H9 (cell line): ENCODE data around the gene AKR1C3. TPM values are rescaled to one million over a fixed set of nuclear protein-coding genes. Genes with fewer than 3 reads are reported as not detected.

Experiments used
- DNase-seq: peaks from one replicate; pipeline ENCODE4 v3.0.0-alpha.2; 2017
- H2AFZ ChIP-seq: one replicate; pipeline ENCODE4 v1.6.1; 2013; ENCODE audit warnings: mild to moderate bottlenecking, low read length, control low read depth, moderate library complexity
- H2AK5ac ChIP-seq: 2 replicates; pipeline ENCODE4 v1.6.1; 2013; ENCODE audit warnings: low read length, control low read depth, mixed read lengths; ENCODE audit not compliant: insufficient read length
- H2BK120ac ChIP-seq: one replicate; pipeline ENCODE4 v1.6.1; 2013; ENCODE audit warnings: low read depth, mild to moderate bottlenecking, low read length, control low read depth, inconsistent platforms; ENCODE audit not compliant: poor library complexity, severe bottlenecking
- H2BK12ac ChIP-seq: 2 replicates; pipeline ENCODE4 v1.6.1; 2013; ENCODE audit warnings: low read length, control low read depth, mixed read lengths, low read depth; ENCODE audit not compliant: insufficient read length
- H2BK15ac ChIP-seq: 2 replicates; pipeline ENCODE4 v1.6.1; 2013; ENCODE audit warnings: low read depth, low read length, control low read depth
- H2BK20ac ChIP-seq: one replicate; pipeline ENCODE4 v1.6.1; 2013; ENCODE audit warnings: low read depth, mild to moderate bottlenecking, low read length, control low read depth, inconsistent platforms; ENCODE audit not compliant: poor library complexity, severe bottlenecking
- H2BK5ac ChIP-seq: 2 replicates; pipeline ENCODE4 v1.6.1; 2013; ENCODE audit warnings: low read length, control low read depth, mixed read lengths; ENCODE audit not compliant: insufficient read length
- H3K14ac ChIP-seq: 2 replicates; pipeline ENCODE4 v1.6.1; 2013; ENCODE audit warnings: low read length, control low read depth; ENCODE audit not compliant: insufficient read depth
- H3K18ac ChIP-seq: 2 replicates; pipeline ENCODE4 v1.6.1; 2013; ENCODE audit warnings: low read depth, mild to moderate bottlenecking, mixed read lengths, low read length, control low read depth; ENCODE audit not compliant: insufficient read length
- H3K23ac ChIP-seq: 2 replicates; pipeline ENCODE4 v1.6.1; 2013; ENCODE audit warnings: low read length, control low read depth, mixed read lengths, low read depth; ENCODE audit not compliant: insufficient read length
- H3K23me2 ChIP-seq: 2 replicates; pipeline ENCODE4 v1.6.1; 2013; ENCODE audit warnings: low read depth, mild to moderate bottlenecking, mixed read lengths, low read length, control low read depth; ENCODE audit not compliant: insufficient read length, poor library complexity, severe bottlenecking
- H3K27ac ChIP-seq: 2 replicates; pipeline ENCODE4 v1.5.1; 2013; ENCODE audit warnings: low read length, control low read depth, mixed read lengths, low read depth; ENCODE audit not compliant: insufficient read length
- H3K27me3 ChIP-seq: 2 replicates; pipeline ENCODE4 v1.6.1; 2013; ENCODE audit warnings: low read length, control low read depth, inconsistent platforms; ENCODE audit not compliant: insufficient read depth
- H3K4ac ChIP-seq: 2 replicates; pipeline ENCODE4 v1.6.1; 2013; ENCODE audit warnings: low read depth, mild to moderate bottlenecking, control low read depth, inconsistent platforms, low read length, moderate library complexity
- H3K4me1 ChIP-seq: 2 replicates; pipeline ENCODE4 v1.6.1; 2013; ENCODE audit warnings: low read length, control low read depth, inconsistent platforms; ENCODE audit not compliant: insufficient read depth
- H3K4me2 ChIP-seq: 2 replicates; pipeline ENCODE4 v1.6.1; 2013; ENCODE audit warnings: low read length, control low read depth, mixed read lengths; ENCODE audit not compliant: insufficient read length, insufficient read depth
- H3K56ac ChIP-seq: 2 replicates; pipeline ENCODE4 v1.6.1; 2013; ENCODE audit warnings: low read depth, mild to moderate bottlenecking, mixed read lengths, low read length, control low read depth; ENCODE audit not compliant: insufficient read length
- H3K79me1 ChIP-seq: 2 replicates; pipeline ENCODE4 v1.6.1; 2013; ENCODE audit warnings: low read depth, mild to moderate bottlenecking, moderate library complexity, low read length, control low read depth, inconsistent platforms; ENCODE audit not compliant: insufficient read depth, poor library complexity, severe bottlenecking
- H3K79me2 ChIP-seq: 2 replicates; pipeline ENCODE4 v1.6.1; 2013; ENCODE audit warnings: low read length, control low read depth, inconsistent platforms; ENCODE audit not compliant: insufficient read depth
- H3K9ac ChIP-seq: 2 replicates; pipeline ENCODE4 v1.6.1; 2013; ENCODE audit warnings: low read length, control low read depth, mixed read lengths; ENCODE audit not compliant: insufficient read length; ENCODE audit errors: extremely low read depth
- H3K9me3 ChIP-seq: one replicate; pipeline ENCODE4 v1.6.1; 2013; ENCODE audit warnings: low read depth, low read length, inconsistent platforms; ENCODE audit not compliant: control insufficient read depth
- H3T11ph ChIP-seq: one replicate; pipeline ENCODE4 v1.6.1; 2013; ENCODE audit warnings: mild to moderate bottlenecking, low read length, control low read depth, inconsistent platforms
- H4K20me1 ChIP-seq: one replicate; pipeline ENCODE4 v1.6.1; 2013; ENCODE audit not compliant: control insufficient read depth, insufficient read length, insufficient read depth
- H4K5ac ChIP-seq: 2 replicates; pipeline ENCODE4 v1.6.1; 2013; ENCODE audit warnings: low read depth, mild to moderate bottlenecking, mixed read lengths, low read length, control low read depth; ENCODE audit not compliant: insufficient read length
- H4K8ac ChIP-seq: replicated peaks from 2 replicates; pipeline ENCODE4 v1.6.1; 2013; ENCODE audit warnings: low read length, control low read depth, mixed read lengths, low read depth; ENCODE audit not compliant: insufficient read length
- H4K91ac ChIP-seq: 2 replicates; pipeline ENCODE4 v1.6.1; 2013; ENCODE audit warnings: low read depth, mild to moderate bottlenecking, moderate library complexity, mixed read lengths, low read length, control low read depth; ENCODE audit not compliant: insufficient read length
- H3K27ac Mint-ChIP-seq, 3 experiments: 2 replicates in 2 of 3; 3 replicates in 1 of 3; pipeline ENCODE4 v1.8.0; 2020 to 2021; ENCODE audit warnings: mixed read lengths in 3 of 3, mild to moderate bottlenecking in 1 of 3, moderate library complexity in 1 of 3
- H3K27me3 Mint-ChIP-seq: 2 replicates; pipeline ENCODE4 v1.8.0; 2021; ENCODE audit warnings: low read depth, mild to moderate bottlenecking, moderate library complexity, mixed read lengths
- H3K36me3 Mint-ChIP-seq, 3 experiments: 2 replicates in 2 of 3; 3 replicates in 1 of 3; pipeline ENCODE4 v1.8.0; 2020 to 2021; ENCODE audit warnings: low read depth in 3 of 3, mixed read lengths in 3 of 3; ENCODE audit not compliant: insufficient read depth in 1 of 3
- H3K4me1 Mint-ChIP-seq, 2 experiments: 2 replicates each; pipeline ENCODE4 v1.8.0; 2020; ENCODE audit warnings: mixed read lengths in 2 of 2
- H3K4me3 Mint-ChIP-seq, 2 experiments: 2 replicates in 1 of 2; 3 replicates in 1 of 2; pipeline ENCODE4 v1.8.0; 2020 to 2021; ENCODE audit warnings: mild to moderate bottlenecking in 2 of 2, mixed read lengths in 2 of 2, moderate library complexity in 1 of 2
- H3K9me3 Mint-ChIP-seq, 2 experiments: 2 replicates in 1 of 2; 3 replicates in 1 of 2; pipeline ENCODE4 v1.8.0; 2020; ENCODE audit warnings: mild to moderate bottlenecking in 2 of 2, mixed read lengths in 2 of 2, moderate library complexity in 1 of 2
- CTCF ChIP-seq: fragments of 200-600 bp; sonication (generic); conservative IDR thresholded peaks from 3 replicates; pipeline ENCODE4 v1.8.0; 2021; ENCODE audit warnings: antibody characterized with exemption, mild to moderate bottlenecking
- WGBS: extraction: QIAGEN DNeasy Blood & Tissue Kit; methylation state at CpG from one replicate; pipeline ENCODE4 v1.1.7; 2013; ENCODE audit warnings: missing lambda C conversion rate, low lambda C conversion rate, mixed read lengths; ENCODE audit not compliant: insufficient read length; ENCODE audit errors: extremely low coverage; 5-methylcytosine and 5-hydroxymethylcytosine counted together
- total RNA-seq: library from RNA; stranded (reverse); gene quantifications from 2 replicates; pipeline ENCODE4 v1.2.1, GENCODE V29; 2021

The AKR1C3 gene
- total RNA-seq, 1 experiment from 2014 or later: 2.1 TPM

DNA sequence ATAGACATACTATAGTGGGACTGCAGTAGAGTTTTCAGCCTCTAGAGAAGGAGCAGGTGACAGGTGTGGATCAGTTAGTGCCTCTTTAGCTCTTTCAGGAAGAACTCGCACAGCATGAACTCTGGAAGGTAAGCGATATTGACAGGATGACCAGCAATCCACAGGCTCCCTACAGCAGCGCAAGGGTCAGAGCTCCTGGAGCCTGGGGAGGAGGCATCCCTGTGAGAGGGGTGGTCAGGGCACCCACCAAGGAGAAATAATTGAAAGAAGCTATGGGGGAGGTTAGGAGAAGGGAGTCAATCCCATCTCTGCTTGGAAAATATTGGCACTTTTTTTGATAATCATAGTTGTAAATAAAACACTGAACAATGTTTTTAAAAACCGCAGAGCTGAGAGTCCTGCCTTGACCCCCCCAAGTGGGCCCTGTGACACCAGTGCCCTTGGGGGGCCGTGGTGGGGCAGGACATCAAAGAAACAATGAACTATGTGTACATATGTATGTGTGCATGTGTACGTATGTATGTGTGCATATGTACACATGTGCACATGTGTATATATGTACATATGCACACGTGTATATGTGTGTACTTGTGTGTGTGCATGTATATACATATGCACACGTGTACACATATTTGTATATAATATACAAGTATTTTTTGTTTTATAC is 13.8 kb downstream of the AKR1C3 start:
- no CpG with 5 or more reads among the region's 8 CpGs for WGBS
- Histone ChIP-seq H3K4me2 (no peak overlapping the region), H3K27me3 (no peaks in the 10 kb centered on the region), H3K56ac (no peak overlapping the region), H2BK20ac (no peak overlapping the region), H2AFZ (no peak overlapping the region), H2BK15ac (no peak overlapping the region), H3K18ac (no peak overlapping the region), H3K4ac (no peak overlapping the region), H4K5ac (no peak overlapping the region), H3K27ac (no peak overlapping the region), H2AK5ac (no peak overlapping the region), H3K79me1 (no peaks in the 10 kb centered on the region), H3K14ac (no peak overlapping the region), H3T11ph (no peak overlapping the region), H4K8ac (no peak overlapping the region), H3K9ac (no peak overlapping the region), H3K4me1 (no peaks in the 10 kb centered on the region), H3K23me2 (no peaks in the 10 kb centered on the region), H2BK5ac (no peak overlapping the region), H2BK120ac (no peak overlapping the region), H3K23ac (no peak overlapping the region), H2BK12ac (no peak overlapping the region), H4K91ac (no peak overlapping the region), H4K20me1 (no peaks in the 10 kb centered on the region), H3K79me2 (no peaks in the 10 kb centered on the region), H3K9me3 (no peaks in the 10 kb centered on the region)
- Mint-ChIP-seq H3K27me3 (no peaks in the 10 kb centered on the region; the same call in none of the 2 replicates), H3K27ac (no peak overlapping the region), H3K4me1 (no peaks in the 10 kb centered on the region), H3K9me3 (peaks cover 43 to 61% of the 10 kb centered on the region in 2 experiments), H3K36me3 (peaks cover 9 to 14% (median 9%) of the 10 kb centered on the region in 3 experiments), H3K4me3 (no peak overlapping the region)
- no peak for TF ChIP-seq CTCF
- no peak for DNase-seq
